Spleen (tissue), 11 donors: ENCODE results near the gene NEDD4L. TPM values are rescaled to one million over a fixed set of nuclear protein-coding genes. Genes with fewer than 3 reads are reported as not detected.

Experiments used
- DNase-seq: peaks from one replicate; pipeline ENCODE4 v3.0.0-alpha.2; 2020
- H3K27ac ChIP-seq, 8 donors: fragments of 200-600 bp; sonication (generic) in 7 of 8; 1 replicate in 4 of 8; 2 replicates in 4 of 8; pipeline versions ENCODE4 v1.5.0 to v1.8.0; 2016 to 2021; ENCODE audit warnings: inconsistent platforms in 4 of 8, mild to moderate bottlenecking in 4 of 8, moderate library complexity in 1 of 8
- H3K27me3 ChIP-seq, 7 donors: fragments of 200-600 bp; sonication (generic) in 6 of 7; replicated peaks in 1 of 7; 1 replicate in 4 of 7; 2 replicates in 3 of 7; pipeline versions ENCODE4 v1.5.0 to v1.8.0; 2016 to 2021; ENCODE audit warnings: inconsistent platforms in 3 of 7, mild to moderate bottlenecking in 1 of 7
- H3K36me3 ChIP-seq, 6 donors: fragments of 200-600 bp; sonication (generic) in 5 of 6; 1 replicate in 4 of 6; 2 replicates in 2 of 6; pipeline versions ENCODE4 v1.5.0 to v1.8.0; 2016 to 2021; ENCODE audit warnings: inconsistent platforms in 2 of 6
- H3K4me1 ChIP-seq, 6 donors: fragments of 200-600 bp; sonication (generic) in 5 of 6; 1 replicate in 3 of 6; 2 replicates in 3 of 6; pipeline versions ENCODE4 v1.5.0 to v1.8.0; 2016 to 2021; ENCODE audit warnings: inconsistent platforms in 3 of 6
- H3K4me3 ChIP-seq, 8 donors: fragments of 200-600 bp; sonication (generic) in 7 of 8; 1 replicate in 4 of 8; 2 replicates in 4 of 8; pipeline versions ENCODE4 v1.5.0 to v1.8.0; 2016 to 2021; ENCODE audit warnings: inconsistent platforms in 4 of 8, mild to moderate bottlenecking in 4 of 8, moderate library complexity in 2 of 8
- H3K9me3 ChIP-seq, 8 donors: fragments of 200-600 bp; sonication (generic) in 7 of 8; 1 replicate in 4 of 8; 2 replicates in 4 of 8; pipeline versions ENCODE4 v1.5.0 to v1.8.0; 2016 to 2021; ENCODE audit warnings: inconsistent platforms in 4 of 8
- CTCF ChIP-seq, 11 experiments: fragments of 200-600 bp in 7 of 11; fragments of 450-650 bp in 4 of 11; sonication (generic) in 4 of 11; IDR thresholded peaks in 8 of 11; conservative IDR thresholded peaks in 3 of 11; 1 replicate in 7 of 11; 2 replicates in 4 of 11; pipeline versions ENCODE4 v1.4.0 to v1.8.0; 2016 to 2021; ENCODE audit warnings: antibody characterized with exemption in 11 of 11, inconsistent platforms in 4 of 11, mild to moderate bottlenecking in 1 of 11
- POLR2A ChIP-seq, 3 donors: fragments of 450-650 bp; IDR thresholded peaks; one replicate each; pipeline ENCODE4 v1.5.1; 2017; ENCODE audit warnings: antibody characterized with exemption in 3 of 3, mild to moderate bottlenecking in 1 of 3
- POLR2AphosphoS5 ChIP-seq, 3 donors: sonication (generic); formaldehyde crosslinking; IDR thresholded peaks; one replicate each; pipeline ENCODE4 v1.5.1; 2017; ENCODE audit warnings: antibody characterized with exemption in 3 of 3
- WGBS, 5 donors: extraction: QIAGEN DNeasy Blood & Tissue Kit in 3 of 5; methylation state at CpG; one replicate each; pipeline versions ENCODE4 v1.1.5 to v1.1.7; 2013 to 2018; 5-methylcytosine and 5-hydroxymethylcytosine counted together
- intact Hi-C: fragments of 100-400 bp; cut with DNase I; formaldehyde crosslinking; loops from one replicate; pipeline ENCODE4 v1.15.0; 2023; ENCODE audit warnings: low total_unique reads
- polyA plus RNA-seq, 3 donors: library from polyadenylated mRNA; stranded (reverse); fragments of 200-250 nt; gene quantifications; one replicate each; pipeline ENCODE4 v1.2.1, GENCODE V29; 2013
- total RNA-seq, 7 donors: library from RNA; depleted of rRNA in 3 of 7; stranded (reverse); fragments of >200 nt in 3 of 7; fragmentation: NEBNext Ultra II Directional in 4 of 7; extraction: Animal tissue kit (Norgen Biotek cat#: 25700) in 4 of 7; gene quantifications; one replicate each; pipeline versions ENCODE4 v1.1.0 to v1.2.1, GENCODE V29; 2016 to 2021
- donor health status: healthy with polysubstance abuse.
- donor health status: DM: no; HTN: no; CAD: no; lungs with moderate emphysema.
- donor health status: DM: no; HTN: no; CAD: no.
- donor health status: Bipolar disorder and iron deficiency.
- donor health status: healthy.
- donor health status: DM: no; HTN: no; CAD: no.
- donor health status: DM: yes; HTN: yes; CAD: no.

The NEDD4L gene
- total and polyA plus RNA-seq, 10 donors: 8.7 to 26.9 (median 18.3) TPM

DNA sequence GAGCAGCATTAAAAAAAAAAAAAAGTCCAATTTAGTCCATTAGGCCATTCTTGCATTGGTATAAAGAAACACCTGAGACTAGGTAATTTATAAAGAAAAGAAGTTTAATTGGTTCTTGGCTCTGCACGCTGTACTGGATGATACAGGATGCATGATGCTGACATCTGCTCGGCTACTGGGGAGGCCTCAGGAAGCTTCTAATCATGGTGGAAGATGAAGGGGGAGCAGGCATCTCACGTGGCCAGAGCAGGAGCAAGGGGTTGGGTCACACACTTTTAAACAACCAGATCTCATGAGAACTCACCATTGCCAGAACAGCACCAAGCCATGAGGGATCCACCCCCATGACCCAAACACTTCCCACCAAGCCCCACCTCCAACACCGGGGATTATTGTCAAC lies 100.1 kb downstream of the NEDD4L start:
- H3K9me3 ChIP-seq: peaks cover 0 to 3% (median 0%) of the 10 kb centered on the region in 8 donors
- TF ChIP-seq POLR2A (IDR thresholded peaks at IDR 0.05) (no peak), CTCF (IDR thresholded peaks at IDR 0.05 in 8 of 11, conservative IDR thresholded peaks at IDR 0.05 in 3 of 11) (no peak), POLR2AphosphoS5 (IDR thresholded peaks at IDR 0.05) (no peak)
- WGBS, 5 donors: 84 to 98% (median 91%) methylated on average over 4 of the region's 4 CpGs
- H3K27me3 ChIP-seq: no peaks in the 10 kb centered on the region
- H3K27ac ChIP-seq: no peak overlapping the region
- H3K36me3 ChIP-seq: no peaks in the 10 kb centered on the region
- no peak overlapping the region for H3K4me3 ChIP-seq
- DNase-seq: no peak
- H3K4me1 ChIP-seq: peaks cover 0 to 7% (median 2%) of the 10 kb centered on the region in 6 donors
- intact Hi-C loops: no loop called here

- Histone ChIP-seq H3K4me1 (peaks cover 0 to 9% (median 2%) of the 10 kb centered on the region in 6 donors), H3K27me3 (no peaks in the 10 kb centered on the region), H3K4me3 (no peak overlapping the region), H3K36me3 (no peaks in the 10 kb centered on the region), H3K27ac (no peak overlapping the region), H3K9me3 (peaks cover 0 to 3% (median 0%) of the 10 kb centered on the region in 8 donors)
- DNase-seq: no peak
- intact Hi-C loops: no loop called here
- WGBS, 5 donors: 91 to 97% (median 92%) methylated on average over 8 to 10 of the region's 10 CpGs
- TF ChIP-seq POLR2AphosphoS5 (IDR thresholded peaks at IDR 0.05): no peak
- TF ChIP-seq CTCF (IDR thresholded peaks at IDR 0.05 in 8 of 11, conservative IDR thresholded peaks at IDR 0.05 in 3 of 11): no peak
- no peak for TF ChIP-seq POLR2A (IDR thresholded peaks at IDR 0.05)
Observed at GRCh38 chr18:58144671-58145285, 100.8 kb downstream of the NEDD4L start.

DNA sequence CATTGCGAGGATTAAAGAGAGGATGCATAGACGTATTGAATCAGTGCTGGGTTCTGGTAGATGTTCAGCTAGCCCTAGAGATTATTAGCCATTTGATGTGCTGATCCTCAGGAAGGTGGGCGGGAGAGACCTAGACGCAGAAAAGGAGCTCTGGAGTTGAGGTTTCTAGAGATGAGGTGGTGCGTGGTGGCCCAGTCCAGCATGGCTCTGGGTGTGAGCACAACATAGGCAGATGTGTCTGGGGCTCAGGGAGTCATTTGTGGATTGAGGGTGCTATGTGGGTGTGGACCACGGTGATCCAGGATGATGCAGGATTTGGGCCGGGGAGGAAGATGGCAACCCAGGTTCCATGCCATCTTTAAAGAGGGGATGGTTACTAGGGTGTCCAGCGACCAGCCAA lies 102.1 kb downstream of the NEDD4L start:
- no peak for DNase-seq
- TF ChIP-seq POLR2A (IDR thresholded peaks at IDR 0.05) (no peak), CTCF (IDR thresholded peaks at IDR 0.05 in 8 of 11, conservative IDR thresholded peaks at IDR 0.05 in 3 of 11) (no peak), POLR2AphosphoS5 (IDR thresholded peaks at IDR 0.05) (no peak)
- intact Hi-C loops: no loop called here
- Histone ChIP-seq H3K27ac (no peak overlapping the region), H3K27me3 (no peaks in the 10 kb centered on the region), H3K36me3 (no peaks in the 10 kb centered on the region), H3K4me3 (no peak overlapping the region), H3K9me3 (peaks cover 0 to 3% (median 0%) of the 10 kb centered on the region in 8 donors), H3K4me1 (peaks cover 0 to 9% (median 2%) of the 10 kb centered on the region in 6 donors)
- WGBS, 5 donors: 84 to 92% (median 89%) methylated on average over 8 of the region's 8 CpGs

- Histone ChIP-seq H3K4me3 (no peak overlapping the region), H3K27ac (peak overlapping the region in 1 of 8 donors; percentile 6)
Observed at GRCh38 chr18:58148954-58149471, 105.0 kb downstream of the NEDD4L start.

More at GRCh38 chr18:58148954-58149471, 105.0 kb downstream of the NEDD4L start:
- 60 to 71% (median 67%) methylated on average over 7 of the region's 7 CpGs for WGBS, 5 donors
- Histone ChIP-seq H3K27me3 (no peaks in the 10 kb centered on the region), H3K9me3 (peaks cover 0 to under 1% (median 0%) of the 10 kb centered on the region in 8 donors), H3K4me1 (peaks cover 0 to 9% (median 2%) of the 10 kb centered on the region in 6 donors), H3K36me3 (no peaks in the 10 kb centered on the region)
- TF ChIP-seq POLR2A (IDR thresholded peaks at IDR 0.05): no peak
- no peak for TF ChIP-seq POLR2AphosphoS5 (IDR thresholded peaks at IDR 0.05)
- no peak for TF ChIP-seq CTCF (IDR thresholded peaks at IDR 0.05 in 8 of 11, conservative IDR thresholded peaks at IDR 0.05 in 3 of 11)
- DNase-seq: no peak
- intact Hi-C loops: no loop called here
